Suprapubic skin (tissue), 4 donors: ENCODE measurements around the gene CLCNKB.

Experiments used
- CTCF ChIP-seq, 2 donors: fragments of 200-600 bp in 1 of 2; fragments of 450-650 bp in 1 of 2; sonication (generic) in 1 of 2; IDR thresholded peaks; one replicate each; pipeline ENCODE4 v1.5.1; 2016 to 2019; ENCODE audit warnings: antibody characterized with exemption in 2 of 2, mild to moderate bottlenecking in 1 of 2, moderate library complexity in 1 of 2
- EP300 ChIP-seq: sonication (generic); formaldehyde crosslinking; IDR thresholded peaks from one replicate; pipeline ENCODE4 v1.6.1; 2017; ENCODE audit warnings: antibody characterized with exemption
- POLR2A ChIP-seq, 2 donors: fragments of 450-650 bp; IDR thresholded peaks; one replicate each; pipeline ENCODE4 v1.6.1; 2017; ENCODE audit warnings: antibody characterized with exemption in 2 of 2, mild to moderate bottlenecking in 2 of 2, moderate library complexity in 2 of 2
- POLR2AphosphoS5 ChIP-seq, 3 donors: sonication (generic); formaldehyde crosslinking; IDR thresholded peaks; one replicate each; pipeline ENCODE4 v1.6.1; 2017; ENCODE audit warnings: antibody characterized with exemption in 3 of 3

- TF ChIP-seq POLR2A (IDR thresholded peaks at IDR 0.05) (no peak), CTCF (IDR thresholded peaks at IDR 0.05) (no peak), POLR2AphosphoS5 (IDR thresholded peaks at IDR 0.05) (no peak), EP300 (no peak)
Measured at GRCh38 chr1:16067933-16068332, 24.4 kb downstream of the CLCNKB start.
